HG03095 (cell line): ENCODE results near the gene NKAIN2.
"Not testable (repeated sequence)": the region's sequence is repeated elsewhere in the genome, so short reads cannot be mapped to it uniquely, and the experiment has no call there.

ENCODE experiments used
- ATAC-seq: cut with Tn5 transposase; IDR thresholded peaks from one replicate; pipeline ENCODE4 v1.9.1; 2021; ENCODE audit warnings: moderate library complexity; ENCODE audit not compliant: unreplicated experiment

The NKAIN2 gene

DNA sequence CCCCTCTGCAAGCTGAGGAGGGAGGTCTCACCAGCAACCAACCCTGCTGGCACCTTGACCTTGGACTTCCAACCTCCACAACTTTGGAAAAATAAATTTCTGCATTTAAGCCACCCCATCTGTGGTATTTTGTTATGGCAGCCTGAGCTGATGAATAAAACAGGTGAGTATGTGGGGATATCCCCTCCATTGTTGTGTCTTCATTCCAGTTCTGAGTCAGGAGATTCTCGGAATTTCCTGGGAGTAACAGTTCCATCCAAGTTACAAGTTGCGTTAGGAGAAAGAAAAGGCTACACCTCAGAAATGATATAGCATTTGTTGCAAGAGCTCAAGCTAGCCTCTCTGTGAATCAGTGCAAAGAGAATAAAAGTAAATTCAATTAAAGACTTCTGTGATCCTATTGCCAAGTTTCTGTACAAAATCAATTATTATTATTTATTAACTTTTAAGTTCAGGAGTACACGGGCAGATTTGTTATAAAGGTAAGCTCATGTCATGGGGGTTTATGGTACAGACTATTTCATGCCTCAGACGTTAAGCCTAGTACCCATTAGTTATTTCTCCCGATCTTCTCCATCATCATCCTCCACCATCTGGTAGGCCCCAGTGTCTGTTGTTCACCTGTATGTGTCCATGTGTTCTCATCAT is 153.0 kb downstream of the NKAIN2 start:
- ATAC-seq, result no peak

GRCh38 chr6:123962508-123962907 is 158.8 kb downstream of the NKAIN2 start:
- ATAC-seq, result no peak

GRCh38 chr6:123965894-123966293 is 162.2 kb downstream of the NKAIN2 start:
- no peak for ATAC-seq

DNA sequence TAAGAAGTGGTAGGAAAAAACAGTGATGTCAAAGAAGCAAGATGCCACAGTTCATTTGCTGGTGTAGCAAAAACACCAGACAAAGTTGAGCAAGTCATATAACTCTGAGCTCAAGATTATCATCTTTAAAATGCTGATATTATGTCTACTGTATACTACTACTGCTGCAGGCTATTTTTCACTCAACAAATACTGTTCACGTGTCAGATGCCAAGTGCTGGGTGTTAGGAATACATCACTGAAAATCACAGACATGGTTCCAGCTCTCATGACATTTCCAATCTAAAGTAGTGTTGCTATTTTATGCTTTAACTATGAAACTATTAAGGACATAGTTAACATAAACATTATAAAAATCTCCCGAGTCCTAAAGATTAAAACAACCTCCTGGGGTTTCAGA is 163.0 kb downstream of the NKAIN2 start:
- ATAC-seq, result no peak

GRCh38 chr6:123967905-123968304 is 164.2 kb downstream of the NKAIN2 start:
- no peak for ATAC-seq

DNA sequence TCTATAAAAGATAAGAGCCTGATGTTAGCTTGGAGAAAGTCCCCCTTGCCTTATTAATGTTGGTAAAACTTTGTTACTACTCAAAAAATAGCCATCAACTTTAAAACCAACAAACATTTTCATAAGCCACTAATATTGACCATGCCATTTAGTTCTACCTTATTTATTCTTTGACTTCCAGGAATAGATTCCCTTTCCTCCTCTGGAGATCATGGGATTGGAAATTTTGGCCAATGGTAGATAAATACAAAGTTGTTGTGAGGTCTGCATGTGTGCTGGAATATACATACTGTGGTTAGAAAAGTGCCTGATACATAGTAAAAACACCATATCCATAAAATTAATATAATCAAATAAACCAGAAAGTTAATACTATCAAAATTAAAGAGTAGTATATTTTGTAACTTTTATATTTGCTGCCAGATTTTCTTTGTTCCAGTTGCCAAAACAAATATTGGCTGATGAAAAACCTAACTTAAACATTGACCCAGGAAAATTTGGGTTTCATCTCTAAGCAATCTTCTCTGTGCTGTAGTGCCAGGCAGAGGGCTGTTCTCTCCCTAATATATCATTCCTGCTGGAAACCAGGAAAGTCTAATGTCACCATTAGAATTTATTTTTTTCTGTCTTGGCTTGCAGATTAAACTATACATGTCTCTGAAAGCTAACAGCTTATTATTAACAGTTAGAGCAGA is 169.1 kb downstream of the NKAIN2 start:
- ATAC-seq, result no peak

GRCh38 chr6:123980311-123980710 is 176.6 kb downstream of the NKAIN2 start:
- no peak for ATAC-seq

DNA sequence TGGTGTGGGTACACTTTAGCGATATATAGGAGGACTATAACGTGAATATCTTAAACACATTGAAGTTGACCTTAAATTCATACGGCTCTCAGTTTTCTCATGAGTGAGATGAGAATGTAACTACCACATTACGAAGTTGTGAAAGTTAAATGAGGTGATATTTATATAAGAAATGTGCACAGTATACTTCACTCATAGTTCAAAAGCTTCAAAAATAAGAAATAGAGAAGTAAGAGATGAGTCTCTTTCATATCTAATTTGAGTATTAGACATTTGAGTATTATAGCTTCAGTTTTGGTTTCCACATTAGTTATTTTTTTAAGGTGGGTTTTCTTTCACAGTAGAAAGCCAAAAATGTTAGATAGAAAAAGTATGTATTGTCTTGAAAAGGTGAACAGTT is 183.3 kb downstream of the NKAIN2 start:
- ATAC-seq, result no peak

GRCh38 chr6:123989918-123990317 is 186.3 kb downstream of the NKAIN2 start:
- not testable (repeated sequence) for ATAC-seq

DNA sequence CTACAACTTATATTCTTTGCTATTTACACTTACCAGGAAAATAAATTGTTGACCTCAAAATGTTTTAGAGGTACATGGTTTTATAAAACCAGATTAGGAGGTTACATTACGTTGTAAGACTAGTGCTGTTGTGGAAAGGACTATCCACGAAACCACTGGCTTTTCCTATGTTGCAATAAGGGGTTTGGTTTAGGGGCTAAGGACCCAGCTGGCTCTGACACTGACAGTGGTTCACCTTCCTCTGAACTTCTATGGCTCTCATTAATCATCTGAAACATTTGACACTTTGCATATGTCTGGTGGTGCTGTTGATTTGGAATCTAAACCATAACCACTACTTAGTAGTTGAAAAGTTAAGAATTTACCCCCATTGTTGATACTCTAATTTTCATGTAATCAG is 186.7 kb downstream of the NKAIN2 start:
- ATAC-seq, result no peak

GRCh38 chr6:123994168-123994567 is 190.5 kb downstream of the NKAIN2 start:
- no peak for ATAC-seq

GRCh38 chr6:123994891-123995635 is 191.4 kb downstream of the NKAIN2 start:
- no peak for ATAC-seq

- ATAC-seq, result no peak
Observed at GRCh38 chr6:123997223-123997622, 193.6 kb downstream of the NKAIN2 start.

- ATAC-seq, result no peak
Observed at GRCh38 chr6:124002377-124003081, 198.9 kb downstream of the NKAIN2 start.

- ATAC-seq, result no peak
Observed at GRCh38 chr6:124007266-124007665, 203.6 kb downstream of the NKAIN2 start.

DNA sequence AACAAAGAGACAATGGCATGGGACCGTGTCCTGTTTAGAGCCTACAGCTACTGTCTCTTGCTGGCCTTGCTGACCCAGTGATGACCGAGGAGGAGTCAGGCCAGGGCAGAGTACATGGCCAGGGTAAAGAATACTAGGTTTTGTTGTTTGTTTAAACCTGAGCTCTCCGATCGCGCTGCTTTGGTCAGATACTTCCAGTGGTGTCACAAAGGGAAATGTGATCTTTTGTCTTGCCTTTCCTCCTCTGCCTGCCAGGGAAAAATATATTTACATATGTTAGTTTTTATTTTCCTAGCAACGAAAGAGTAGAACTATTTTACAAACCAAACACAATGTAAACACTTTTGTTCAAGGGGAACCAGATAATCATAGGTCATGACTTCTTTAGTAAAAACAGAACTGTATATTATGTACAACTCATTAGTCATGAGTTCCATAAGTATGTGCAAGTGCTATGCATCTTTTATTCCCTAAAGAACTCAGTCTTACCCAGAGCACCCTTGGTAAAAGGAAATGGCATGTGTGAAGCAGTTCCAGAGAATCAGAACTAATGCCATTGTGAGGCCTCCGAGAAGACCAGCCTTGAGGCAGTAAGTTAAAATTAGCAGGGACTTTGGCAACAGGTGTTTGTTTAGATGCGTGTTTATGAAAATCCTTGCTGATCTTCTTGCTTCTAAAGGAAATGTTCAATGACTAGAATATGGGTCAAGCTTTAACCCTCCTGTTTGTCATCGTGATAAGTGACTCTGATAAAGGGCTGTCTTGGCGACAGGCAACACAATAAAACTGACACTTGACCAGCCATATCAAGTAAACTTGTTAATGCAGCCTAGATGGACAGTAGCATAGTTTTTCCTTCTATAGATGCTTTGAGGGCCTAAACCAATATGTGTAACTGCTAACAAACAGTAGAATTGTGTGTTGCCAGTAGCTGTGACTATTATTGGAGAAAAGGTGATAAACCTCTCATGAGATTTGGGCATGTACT is 204.6 kb downstream of the NKAIN2 start:
- ATAC-seq, result no peak

GRCh38 chr6:124008988-124009765 is 205.5 kb downstream of the NKAIN2 start:
- no peak for ATAC-seq

- ATAC-seq, result no peak
Observed at GRCh38 chr6:124010574-124010973, 206.9 kb downstream of the NKAIN2 start.

GRCh38 chr6:124011180-124011579 is 207.5 kb downstream of the NKAIN2 start:
- ATAC-seq, result no peak
